Measurements from ENCODE around the gene CDC25A. TPM values are rescaled to one million over a fixed set of nuclear protein-coding genes. Genes with fewer than 3 reads are reported as not detected.

CDC25A gene
- total and polyA plus RNA-seq, 7 experiments from 2014 or later = 0.61 to 20.7 TPM; not detected in 5

GRCh38 chr3:48208076-48208475, 19.9 kb upstream of the CDC25A start:
- H3K36me3 Mint-ChIP-seq = no peaks in the 10 kb centered on the region
- ChIA-PET POLR2A (no interaction called here), CTCF (no interaction called here)
- Histone ChIP-seq H3K36me3 (ENCODE audit: control insufficient read depth in 2 of 3, insufficient read depth in 3 of 3, low read length in 3 of 3) (no peaks in the 10 kb centered on the region), H3K27ac (ENCODE audit: low read depth, low read length) (no peak overlapping the region), H3K4me1 (ENCODE audit: control insufficient read depth in 2 of 2, insufficient read depth in 2 of 2, low read length in 2 of 2) (no peaks in the 10 kb centered on the region), H3K9me3 (ENCODE audit: control insufficient read depth in 2 of 3, low read length in 3 of 3) (no peaks in the 10 kb centered on the region), H3K27me3 (ENCODE audit: control insufficient read depth in 2 of 2, insufficient read depth in 2 of 2, low read length in 2 of 2) (no peaks in the 10 kb centered on the region), H3K4me3 (ENCODE audit: low read length) (no peak overlapping the region)
- no peaks in the 10 kb centered on the region for H3K4me1 Mint-ChIP-seq
- peaks cover 0 to 2% (median 0%) of the 10 kb centered on the region in 5 donors for H3K27me3 Mint-ChIP-seq
- peaks cover 0 to 3% (median 0%) of the 10 kb centered on the region in 11 donors for H3K9me3 Mint-ChIP-seq
- DNase-seq = no peak
- intact Hi-C loops (cut with micrococcal nuclease) = no loop called here
- H3K27ac Mint-ChIP-seq = no peak overlapping the region
- no peak for ATAC-seq
- no peak overlapping the region for H3K4me3 Mint-ChIP-seq

- Mint-ChIP-seq H3K27me3 (no peaks in the 10 kb centered on the region), H3K9me3 (no peaks in the 10 kb centered on the region), H3K27ac (no peak overlapping the region), H3K4me3 (no peak overlapping the region), H3K4me1 (no peaks in the 10 kb centered on the region), H3K36me3 (no peaks in the 10 kb centered on the region)
- DNase-seq (no peak), ATAC-seq (no peak)
- CTCF ChIA-PET = no interaction called here
- Histone ChIP-seq H3K27ac (ENCODE audit: low read depth, low read length) (no peak overlapping the region), H3K27me3 (ENCODE audit: control insufficient read depth in 2 of 2, insufficient read depth in 2 of 2, low read length in 2 of 2) (no peaks in the 10 kb centered on the region), H3K4me1 (ENCODE audit: control insufficient read depth in 2 of 2, insufficient read depth in 2 of 2, low read length in 2 of 2) (no peaks in the 10 kb centered on the region), H3K4me3 (ENCODE audit: low read length) (no peak overlapping the region), H3K9me3 (ENCODE audit: control insufficient read depth in 2 of 3, low read length in 3 of 3) (no peaks in the 10 kb centered on the region), H3K36me3 (ENCODE audit: control insufficient read depth in 2 of 3, insufficient read depth in 3 of 3, low read length in 3 of 3) (no peaks in the 10 kb centered on the region)
- intact Hi-C loops (cut with micrococcal nuclease) = no loop called here
- POLR2A ChIA-PET = no interaction called here
These were observed 14.4 kb upstream of the CDC25A start for GRCh38 chr3:48202632-48203031.

- H3K4me1 ChIP-seq (ENCODE audit: control insufficient read depth in 2 of 2, insufficient read depth in 2 of 2, low read length in 2 of 2) = no peaks in the 10 kb centered on the region
- ATAC-seq (no peak), DNase-seq (no peak)
- ChIA-PET POLR2A (no interaction called here), CTCF (no interaction called here)
- H3K36me3 Mint-ChIP-seq = no peaks in the 10 kb centered on the region
- H3K9me3 ChIP-seq (ENCODE audit: control insufficient read depth in 2 of 3, low read length in 3 of 3) = no peaks in the 10 kb centered on the region
- H3K27ac Mint-ChIP-seq = no peak overlapping the region
- no peak overlapping the region for H3K27ac ChIP-seq (ENCODE audit: low read depth, low read length)
- no peaks in the 10 kb centered on the region for H3K36me3 ChIP-seq (ENCODE audit: control insufficient read depth in 2 of 3, insufficient read depth in 3 of 3, low read length in 3 of 3)
- no peak overlapping the region for H3K4me3 Mint-ChIP-seq
- H3K27me3 Mint-ChIP-seq = peaks cover 0 to 8% (median 0%) of the 10 kb centered on the region in 5 donors
- H3K4me3 ChIP-seq (ENCODE audit: low read length) = no peak overlapping the region
- H3K4me1 Mint-ChIP-seq = peaks cover 0 to 5% (median 0%) of the 10 kb centered on the region in 7 donors
- H3K27me3 ChIP-seq (ENCODE audit: control insufficient read depth in 2 of 2, insufficient read depth in 2 of 2, low read length in 2 of 2) = no peaks in the 10 kb centered on the region
- intact Hi-C loops (cut with micrococcal nuclease) = no loop called here
- no peaks in the 10 kb centered on the region for H3K9me3 Mint-ChIP-seq
These were observed 10.9 kb upstream of the CDC25A start for GRCh38 chr3:48199117-48199516.

DNA sequence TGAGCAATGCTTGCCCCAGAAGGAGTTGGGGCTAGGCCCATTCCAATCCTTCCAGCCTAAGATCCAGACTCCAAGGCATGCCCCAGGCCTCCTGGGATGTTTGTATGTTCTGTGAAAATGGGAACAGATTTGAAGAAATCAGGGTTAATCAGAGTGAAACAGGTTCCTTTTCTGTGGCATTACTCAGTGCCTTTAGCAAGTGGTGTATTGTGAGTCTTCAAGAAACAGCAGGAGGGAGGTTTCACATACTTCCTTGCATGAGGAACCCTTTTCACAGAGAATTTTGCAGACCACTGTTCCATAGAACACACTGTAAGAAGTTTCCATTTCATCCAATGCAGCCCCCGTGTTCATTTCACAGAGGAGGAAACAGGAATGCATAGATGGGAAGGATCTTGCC, 8.4 kb upstream of the CDC25A start:
- ChIA-PET POLR2A (no interaction called here), CTCF (no interaction called here)
- no peak overlapping the region for H3K27ac ChIP-seq (ENCODE audit: low read depth, low read length)
- Mint-ChIP-seq H3K36me3 (no peaks in the 10 kb centered on the region), H3K4me1 (peaks cover 0 to 5% (median 0%) of the 10 kb centered on the region in 7 donors), H3K9me3 (no peaks in the 10 kb centered on the region), H3K4me3 (no peak overlapping the region), H3K27me3 (peaks cover 0 to 13% (median 0%) of the 10 kb centered on the region in 5 donors), H3K27ac (no peak overlapping the region)
- no peaks in the 10 kb centered on the region for H3K36me3 ChIP-seq (ENCODE audit: control insufficient read depth in 2 of 3, insufficient read depth in 3 of 3, low read length in 3 of 3)
- intact Hi-C loops (cut with micrococcal nuclease) = no loop called here
- ATAC-seq (no peak), DNase-seq (no peak)
- H3K9me3 ChIP-seq (ENCODE audit: control insufficient read depth in 2 of 3, low read length in 3 of 3) = no peaks in the 10 kb centered on the region
- no peak overlapping the region for H3K4me3 ChIP-seq (ENCODE audit: low read length)
- no peaks in the 10 kb centered on the region for H3K4me1 ChIP-seq (ENCODE audit: control insufficient read depth in 2 of 2, insufficient read depth in 2 of 2, low read length in 2 of 2)
- H3K27me3 ChIP-seq (ENCODE audit: control insufficient read depth in 2 of 2, insufficient read depth in 2 of 2, low read length in 2 of 2) = no peaks in the 10 kb centered on the region

GRCh38 chr3:48194446-48195071, 6.3 kb upstream of the CDC25A start:
- no peaks in the 10 kb centered on the region for H3K9me3 Mint-ChIP-seq
- DNase-seq = peak in 1 of 9 donors; percentile 34
- CTCF ChIA-PET = interaction anchor here (0.6 to 1.0 kb wide), 2 partner anchors 105 to 242 kb away, joined by 3 to 4 read pairs; no protein-coding TSS in a partner anchor

DNA sequence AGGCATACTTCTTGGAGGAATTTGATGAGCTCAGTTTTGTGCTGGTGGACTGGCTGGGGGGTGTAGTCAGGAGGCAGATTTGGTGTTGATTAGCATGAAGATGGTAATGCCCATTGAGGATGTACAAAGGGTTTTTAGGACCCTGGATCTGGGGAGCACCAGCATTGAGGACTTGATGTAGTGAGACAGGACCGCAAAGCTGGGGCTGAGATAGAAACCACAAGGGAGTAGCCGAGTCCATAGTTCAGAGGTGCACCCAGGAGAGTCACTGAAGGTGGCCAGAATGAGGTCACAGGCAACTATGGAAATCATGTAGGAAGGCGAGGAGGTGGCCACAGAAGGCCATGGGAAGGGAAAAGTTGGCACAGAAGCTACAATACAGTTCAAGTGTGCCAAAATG, 2.7 kb upstream of the CDC25A start:
- no peak overlapping the region for H3K27ac Mint-ChIP-seq
- no peaks in the 10 kb centered on the region for H3K9me3 Mint-ChIP-seq
- intact Hi-C loops (cut with micrococcal nuclease) = no loop called here
- Histone ChIP-seq H3K27me3 (ENCODE audit: control insufficient read depth in 2 of 2, insufficient read depth in 2 of 2, low read length in 2 of 2) (no peaks in the 10 kb centered on the region), H3K4me1 (ENCODE audit: control insufficient read depth in 2 of 2, insufficient read depth in 2 of 2, low read length in 2 of 2) (peaks cover 4 to 6% of the 10 kb centered on the region in 2 donors), H3K9me3 (ENCODE audit: control insufficient read depth in 2 of 3, low read length in 3 of 3) (no peaks in the 10 kb centered on the region), H3K4me3 (ENCODE audit: low read length) (no peak overlapping the region), H3K27ac (ENCODE audit: low read depth, low read length) (no peak overlapping the region), H3K36me3 (ENCODE audit: control insufficient read depth in 2 of 3, insufficient read depth in 3 of 3, low read length in 3 of 3) (no peaks in the 10 kb centered on the region)
- no peak overlapping the region for H3K4me3 Mint-ChIP-seq
- no peak for DNase-seq
- H3K36me3 Mint-ChIP-seq = peaks cover 0 to 13% (median 0%) of the 10 kb centered on the region in 5 donors
- H3K27me3 Mint-ChIP-seq = peaks cover 6 to 12% (median 9%) of the 10 kb centered on the region in 5 donors
- ChIA-PET POLR2A (interaction anchor here (1.1 kb wide), 1 partner anchor 251 kb away, joined by 3 read pairs; no protein-coding TSS in a partner anchor), CTCF (no interaction called here)
- H3K4me1 Mint-ChIP-seq = peaks cover 6 to 22% (median 13%) of the 10 kb centered on the region in 7 donors
- no peak for ATAC-seq

More at GRCh38 chr3:48194446-48195071, 6.3 kb upstream of the CDC25A start:
- Histone ChIP-seq H3K4me3 (ENCODE audit: low read length) (no peak overlapping the region), H3K9me3 (ENCODE audit: control insufficient read depth in 2 of 3, low read length in 3 of 3) (no peaks in the 10 kb centered on the region), H3K27me3 (ENCODE audit: control insufficient read depth in 2 of 2, insufficient read depth in 2 of 2, low read length in 2 of 2) (no peaks in the 10 kb centered on the region), H3K4me1 (ENCODE audit: control insufficient read depth in 2 of 2, insufficient read depth in 2 of 2, low read length in 2 of 2) (no peaks in the 10 kb centered on the region), H3K27ac (ENCODE audit: low read depth, low read length) (no peak overlapping the region), H3K36me3 (ENCODE audit: control insufficient read depth in 2 of 3, insufficient read depth in 3 of 3, low read length in 3 of 3) (no peaks in the 10 kb centered on the region)
- ATAC-seq = peak; percentile 51
- intact Hi-C loops (cut with micrococcal nuclease) = no loop called here
- Mint-ChIP-seq H3K36me3 (no peaks in the 10 kb centered on the region), H3K27ac (no peak overlapping the region), H3K4me3 (no peak overlapping the region), H3K27me3 (peaks cover 0 to 13% (median 0%) of the 10 kb centered on the region in 5 donors), H3K4me1 (peaks cover 0 to 5% (median 0%) of the 10 kb centered on the region in 7 donors)
- POLR2A ChIA-PET = no interaction called here

- ChIA-PET POLR2A (no interaction called here), CTCF (no interaction called here)
- intact Hi-C loops (cut with micrococcal nuclease) = loop anchor here in 1 of 2 donors (2.0 to 5.0 kb wide), 7 partner anchors 251 to 1283 kb away; partner anchors contain the start of genes ARIH2, CCDC51, DAG1 and ELP6
- Histone ChIP-seq H3K36me3 (ENCODE audit: control insufficient read depth in 2 of 3, insufficient read depth in 3 of 3, low read length in 3 of 3) (no peaks in the 10 kb centered on the region), H3K27ac (ENCODE audit: low read depth, low read length) (no peak overlapping the region), H3K4me1 (ENCODE audit: control insufficient read depth in 2 of 2, insufficient read depth in 2 of 2, low read length in 2 of 2) (peaks cover 4 to 6% of the 10 kb centered on the region in 2 donors), H3K27me3 (ENCODE audit: control insufficient read depth in 2 of 2, insufficient read depth in 2 of 2, low read length in 2 of 2) (no peaks in the 10 kb centered on the region), H3K4me3 (ENCODE audit: low read length) (no peak overlapping the region), H3K9me3 (ENCODE audit: control insufficient read depth in 2 of 3, low read length in 3 of 3) (no peaks in the 10 kb centered on the region)
- peaks cover 7 to 21% (median 10%) of the 10 kb centered on the region in 5 donors for H3K27me3 Mint-ChIP-seq
- peaks cover 6 to 32% (median 13%) of the 10 kb centered on the region in 7 donors for H3K4me1 Mint-ChIP-seq
- no peaks in the 10 kb centered on the region for H3K9me3 Mint-ChIP-seq
- peak overlapping the region in 7 of 10 donors; percentile 20 to 96 (median 94) for H3K4me3 Mint-ChIP-seq
- no peak overlapping the region for H3K27ac Mint-ChIP-seq
- DNase-seq (no peak), ATAC-seq (no peak)
- H3K36me3 Mint-ChIP-seq = peaks cover 0 to 17% (median 0%) of the 10 kb centered on the region in 5 donors
These were observed 1.1 kb upstream of the CDC25A start for GRCh38 chr3:48189321-48189720.

Data from naive thymus-derived CD4-positive, alpha-beta T cell (primary cell).